Gastrocnemius medialis (tissue), 4 donors: Measurements from ENCODE around the gene LEF1. TPM values are rescaled to one million over a fixed set of nuclear protein-coding genes. Genes with fewer than 3 reads are reported as not detected.

Source experiments
- ATAC-seq, 2 donors: fragments of 150-250 bp; one replicate each; pipeline ENCODE4 v1.9.1; 2016
- DNase-seq, 2 donors: peaks; one replicate each; pipeline ENCODE4 v3.0.0-alpha.2; 2019
- H3K27ac ChIP-seq, 4 donors: fragments of 200-600 bp; sonication (generic); 1 replicate in 1 of 4; 2 replicates in 3 of 4; pipeline ENCODE4 v1.5.1; 2016 to 2018; ENCODE audit warnings: mild to moderate bottlenecking in 2 of 4, moderate library complexity in 1 of 4
- H3K27me3 ChIP-seq, 3 donors: fragments of 200-600 bp; sonication (generic) in 2 of 3; 1 replicate in 1 of 3; 2 replicates in 2 of 3; pipeline versions ENCODE4 v1.5.1 to v1.6.0; 2016 to 2019; ENCODE audit warnings: mild to moderate bottlenecking in 1 of 3, moderate library complexity in 1 of 3
- H3K36me3 ChIP-seq, 2 donors: fragments of 200-600 bp; sonication (generic) in 1 of 2; one replicate each; pipeline ENCODE4 v1.5.1; 2017 to 2018
- H3K4me1 ChIP-seq, 2 donors: fragments of 200-600 bp; sonication (generic) in 1 of 2; one replicate each; pipeline ENCODE4 v1.5.1; 2016 to 2017; ENCODE audit warnings: mild to moderate bottlenecking in 2 of 2
- H3K4me3 ChIP-seq, 4 donors: fragments of 200-600 bp; sonication (generic) in 3 of 4; 1 replicate in 1 of 4; 2 replicates in 3 of 4; pipeline ENCODE4 v1.5.1; 2016 to 2019; ENCODE audit warnings: mild to moderate bottlenecking in 2 of 4
- H3K9me3 ChIP-seq, 3 donors: fragments of 200-600 bp; sonication (generic) in 2 of 3; 1 replicate in 1 of 3; 2 replicates in 2 of 3; pipeline ENCODE4 v1.5.1; 2016 to 2019
- CTCF ChIP-seq, 5 experiments: fragments of 450-650 bp in 3 of 5; fragments of 200-600 bp in 2 of 5; sonication (generic) in 2 of 5; IDR thresholded peaks in 4 of 5; conservative IDR thresholded peaks in 1 of 5; 1 replicate in 4 of 5; 2 replicates in 1 of 5; pipeline ENCODE4 v1.5.1; 2016 to 2019; ENCODE audit warnings: antibody characterized with exemption in 5 of 5, mild to moderate bottlenecking in 3 of 5, moderate library complexity in 3 of 5
- POLR2A ChIP-seq, 2 donors: fragments of 450-650 bp; IDR thresholded peaks; one replicate each; pipeline ENCODE4 v1.6.1; 2017; ENCODE audit warnings: antibody characterized with exemption in 2 of 2, mild to moderate bottlenecking in 2 of 2, moderate library complexity in 2 of 2
- in situ Hi-C, 4 donors: fragments of 200-750 bp; cut with MboI; loops; one replicate each; pipeline versions ENCODE4 v1.15.0 to v1.8.0; 2017; ENCODE audit warnings: low sequenced_read_pairs in 4 of 4
- intact Hi-C: fragments of 100-400 bp; cut with DNase I; formaldehyde crosslinking; loops from one replicate; pipeline ENCODE4 v1.15.1; 2023; ENCODE audit warnings: low total_unique reads
- total RNA-seq, 4 donors: library from RNA; depleted of rRNA; stranded (reverse); fragments of >200 nt; gene quantifications; one replicate each; pipeline versions ENCODE4 v1.1.0 to v1.2.3, GENCODE V29; 2016

LEF1 gene
- total RNA-seq, 4 donors from 2014 or later, result 0.33 TPM; not detected in 3

GRCh38 chr4:108007984-108008383, 160.7 kb downstream of the LEF1 start:
- no peak overlapping the region for H3K4me3 ChIP-seq
- in situ Hi-C loops, result no loop called here
- peak overlapping the region; percentile 80 to 96 (median 88) for H3K27ac ChIP-seq
- no peaks in the 10 kb centered on the region for H3K27me3 ChIP-seq
- H3K9me3 ChIP-seq, result no peaks in the 10 kb centered on the region
- H3K36me3 ChIP-seq, result peaks cover 0 to 4% of the 10 kb centered on the region in 2 donors
- ATAC-seq, result no peak
- DNase-seq, result no peak
- H3K4me1 ChIP-seq, result peaks cover 61 to 76% of the 10 kb centered on the region in 2 donors
- intact Hi-C loops, result loop anchor here (2.0 kb wide), 1 partner anchor 17 kb away; no protein-coding TSS in a partner anchor
- TF ChIP-seq POLR2A (IDR thresholded peaks at IDR 0.05), result no peak
- TF ChIP-seq CTCF (IDR thresholded peaks at IDR 0.05 in 4 of 5, conservative IDR thresholded peaks at IDR 0.05 in 1 of 5), result no peak

GRCh38 chr4:108006361-108006760, 162.4 kb downstream of the LEF1 start:
- H3K36me3 ChIP-seq, result peaks cover 0 to 4% of the 10 kb centered on the region in 2 donors
- H3K27ac ChIP-seq, result peak overlapping the region; percentile 80 to 96 (median 88)
- H3K4me3 ChIP-seq, result no peak overlapping the region
- peaks cover 53 to 71% of the 10 kb centered on the region in 2 donors for H3K4me1 ChIP-seq
- DNase-seq (no peak), ATAC-seq (no peak)
- no peaks in the 10 kb centered on the region for H3K9me3 ChIP-seq
- no peaks in the 10 kb centered on the region for H3K27me3 ChIP-seq
- TF ChIP-seq POLR2A (IDR thresholded peaks at IDR 0.05), result no peak
- no peak for TF ChIP-seq CTCF (IDR thresholded peaks at IDR 0.05 in 4 of 5, conservative IDR thresholded peaks at IDR 0.05 in 1 of 5)
- intact Hi-C loops, result no loop called here
- in situ Hi-C loops, result no loop called here

- H3K27ac ChIP-seq, result peak overlapping the region; percentile 80 to 96 (median 88)
- in situ Hi-C loops (no loop called here), intact Hi-C loops (no loop called here)
- H3K9me3 ChIP-seq, result no peaks in the 10 kb centered on the region
- no peaks in the 10 kb centered on the region for H3K27me3 ChIP-seq
- ATAC-seq, result peak in 1 of 2 donors; percentile 4
- H3K36me3 ChIP-seq, result no peaks in the 10 kb centered on the region
- no peak for TF ChIP-seq POLR2A (IDR thresholded peaks at IDR 0.05)
- TF ChIP-seq CTCF (IDR thresholded peaks at IDR 0.05 in 4 of 5, conservative IDR thresholded peaks at IDR 0.05 in 1 of 5), result no peak
- H3K4me3 ChIP-seq, result no peak overlapping the region
- no peak for DNase-seq
- H3K4me1 ChIP-seq, result peaks cover 56 to 74% of the 10 kb centered on the region in 2 donors
Measured at GRCh38 chr4:108005807-108006206, 162.9 kb downstream of the LEF1 start.

- no peak for ATAC-seq
- TF ChIP-seq CTCF (IDR thresholded peaks at IDR 0.05 in 4 of 5, conservative IDR thresholded peaks at IDR 0.05 in 1 of 5) (no peak), POLR2A (IDR thresholded peaks at IDR 0.05) (no peak)
- peaks cover 65 to 78% of the 10 kb centered on the region in 2 donors for H3K4me1 ChIP-seq
- DNase-seq, result no peak
- H3K9me3 ChIP-seq, result no peaks in the 10 kb centered on the region
- no peaks in the 10 kb centered on the region for H3K27me3 ChIP-seq
- H3K4me3 ChIP-seq, result no peak overlapping the region
- peak overlapping the region; percentile 80 to 96 (median 88) for H3K27ac ChIP-seq
- in situ Hi-C loops (no loop called here), intact Hi-C loops (no loop called here)
- no peaks in the 10 kb centered on the region for H3K36me3 ChIP-seq
Measured at GRCh38 chr4:108004646-108005045, 164.1 kb downstream of the LEF1 start.

- Histone ChIP-seq H3K4me3 (no peak overlapping the region), H3K27ac (peak overlapping the region; percentile 80 to 96 (median 88)), H3K36me3 (no peaks in the 10 kb centered on the region), H3K9me3 (no peaks in the 10 kb centered on the region), H3K4me1 (peaks cover 65 to 78% of the 10 kb centered on the region in 2 donors), H3K27me3 (no peaks in the 10 kb centered on the region)
- intact Hi-C loops, result no loop called here
- DNase-seq, result no peak
- ATAC-seq, result no peak
- in situ Hi-C loops, result no loop called here
- TF ChIP-seq CTCF (IDR thresholded peaks at IDR 0.05 in 4 of 5, conservative IDR thresholded peaks at IDR 0.05 in 1 of 5), result no peak
Measured at GRCh38 chr4:108003982-108004515, 164.7 kb downstream of the LEF1 start.
